Activated CD8-positive, alpha-beta T cell treated with anti-CD3 and anti-CD28 coated beads for 36 hours (primary cell): ENCODE measurements around the gene CHST15. TPM values are rescaled to one million over a fixed set of nuclear protein-coding genes. Genes with fewer than 3 reads are reported as not detected.

ENCODE experiments used
- ATAC-seq: fragments of 200-7000 bp; cut with Tn5 transposase; one replicate; pipeline ENCODE4 v1.10.0; 2021; ENCODE audit warnings: mild to moderate bottlenecking, moderate library complexity
- CTCF ChIA-PET: fragments of 350-600 bp; sonication (Branson Sonifier 250); formaldehyde crosslinking; loops from one replicate; lab custom pipeline; 2021; ENCODE audit warnings: antibody characterized with exemption; lab: Charles Lee
- POLR2A ChIA-PET: fragments of 350-600 bp; sonication (Branson Sonifier 250); formaldehyde crosslinking; loops from one replicate; lab custom pipeline; 2021; ENCODE audit warnings: antibody characterized with exemption; lab: Charles Lee
- DNase-seq: peaks from one replicate; pipeline ENCODE4 v3.0.0-alpha.2; 2020
- H3K27ac Mint-ChIP-seq: one replicate; pipeline ENCODE4 v1.8.0; 2021; ENCODE audit warnings: mild to moderate bottlenecking, mixed read lengths
- H3K27me3 Mint-ChIP-seq: one replicate; pipeline ENCODE4 v1.8.0; 2021; ENCODE audit warnings: mixed read lengths
- H3K36me3 Mint-ChIP-seq: one replicate; pipeline ENCODE4 v1.8.0; 2021; ENCODE audit warnings: low read depth, mixed read lengths
- H3K4me1 Mint-ChIP-seq: one replicate; pipeline ENCODE4 v1.8.0; 2021; ENCODE audit warnings: low read depth, mixed read lengths
- H3K4me3 Mint-ChIP-seq: one replicate; pipeline ENCODE4 v1.8.0; 2021; ENCODE audit warnings: mild to moderate bottlenecking, moderate library complexity, mixed read lengths
- H3K9me3 Mint-ChIP-seq: one replicate; pipeline ENCODE4 v1.8.0; 2021; ENCODE audit warnings: mixed read lengths
- CTCF ChIP-seq: fragments of 200-600 bp; IDR thresholded peaks from one replicate; pipeline ENCODE4 v1.8.0; 2022; ENCODE audit warnings: antibody characterized with exemption, mild to moderate bottlenecking
- intact Hi-C: fragments of 100-400 bp; cut with micrococcal nuclease; formaldehyde crosslinking; loops from one replicate; pipeline ENCODE4 v1.10.0; 2022
- total RNA-seq, 2 experiments: library from RNA; stranded (reverse); gene quantifications; one replicate each; pipeline ENCODE4 v1.2.3, GENCODE V29; 2021

Gene CHST15
- total RNA-seq, 2 experiments from 2014 or later, result 0.36 to 0.81 TPM

DNA sequence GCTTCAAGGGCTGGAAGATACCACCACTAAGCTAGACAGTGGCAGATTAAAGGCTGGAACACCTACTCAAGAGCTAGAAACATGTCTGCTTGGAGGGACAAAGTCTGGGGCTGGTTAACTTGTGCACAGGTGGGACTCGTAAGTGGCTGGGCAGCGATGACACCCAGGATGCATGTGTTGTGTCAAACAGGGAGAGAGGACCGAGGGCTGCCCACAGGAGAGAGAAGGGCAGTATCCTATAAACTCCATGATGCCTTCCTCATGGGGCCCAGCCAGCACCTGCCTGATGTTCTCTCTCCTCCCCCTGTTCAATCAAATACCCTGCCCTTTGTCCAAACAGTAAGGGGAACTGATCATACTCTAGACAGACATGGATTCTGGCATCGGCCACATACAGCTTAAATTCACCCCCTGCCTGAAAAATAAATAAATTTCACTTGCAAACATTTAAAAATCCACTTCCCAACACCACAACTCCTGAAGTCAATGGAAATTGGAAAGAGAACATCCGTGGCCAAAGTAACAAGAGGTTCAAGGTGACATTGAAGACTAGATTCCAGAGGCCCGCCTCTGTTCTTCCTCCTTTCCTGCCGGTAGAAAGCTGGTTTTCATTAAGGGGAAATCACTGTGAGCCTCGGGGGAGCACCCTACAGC is 50.6 kb downstream of the CHST15 start:
- ATAC-seq, result no peak
- intact Hi-C loops, result no loop called here
- H3K9me3 Mint-ChIP-seq, result peaks cover 6% of the 10 kb centered on the region
- H3K36me3 Mint-ChIP-seq, result no peaks in the 10 kb centered on the region
- H3K27me3 Mint-ChIP-seq, result no peaks in the 10 kb centered on the region
- H3K4me3 Mint-ChIP-seq, result no peak overlapping the region
- DNase-seq, result no peak
- TF ChIP-seq CTCF, result no peak
- POLR2A ChIA-PET, result interaction anchor here (0.7 kb wide), 1 partner anchor 31 kb away, joined by 4 read pairs; no protein-coding TSS in a partner anchor
- H3K27ac Mint-ChIP-seq, result no peak overlapping the region
- CTCF ChIA-PET, result interaction anchor here (1.0 to 1.1 kb wide), 2 partner anchors 48 to 346 kb away, joined by 3 to 6 read pairs; no protein-coding TSS in a partner anchor
- H3K4me1 Mint-ChIP-seq, result peaks cover 11% of the 10 kb centered on the region

GRCh38 chr10:124041675-124042445 is 51.5 kb downstream of the CHST15 start:
- H3K27ac Mint-ChIP-seq, result no peak overlapping the region
- no peak for TF ChIP-seq CTCF
- no peaks in the 10 kb centered on the region for H3K36me3 Mint-ChIP-seq
- H3K9me3 Mint-ChIP-seq, result peaks cover 6% of the 10 kb centered on the region
- POLR2A ChIA-PET, result interaction anchor here (0.5 kb wide), 1 partner anchor 23 kb away, joined by 3 read pairs; no protein-coding TSS in a partner anchor
- DNase-seq, result no peak
- peaks cover 11% of the 10 kb centered on the region for H3K4me1 Mint-ChIP-seq
- CTCF ChIA-PET, result interaction anchor here (1.1 kb wide), 1 partner anchor 47 kb away, joined by 4 read pairs; no protein-coding TSS in a partner anchor
- no peak overlapping the region for H3K4me3 Mint-ChIP-seq
- intact Hi-C loops, result no loop called here
- no peak for ATAC-seq
- H3K27me3 Mint-ChIP-seq, result no peaks in the 10 kb centered on the region

DNA sequence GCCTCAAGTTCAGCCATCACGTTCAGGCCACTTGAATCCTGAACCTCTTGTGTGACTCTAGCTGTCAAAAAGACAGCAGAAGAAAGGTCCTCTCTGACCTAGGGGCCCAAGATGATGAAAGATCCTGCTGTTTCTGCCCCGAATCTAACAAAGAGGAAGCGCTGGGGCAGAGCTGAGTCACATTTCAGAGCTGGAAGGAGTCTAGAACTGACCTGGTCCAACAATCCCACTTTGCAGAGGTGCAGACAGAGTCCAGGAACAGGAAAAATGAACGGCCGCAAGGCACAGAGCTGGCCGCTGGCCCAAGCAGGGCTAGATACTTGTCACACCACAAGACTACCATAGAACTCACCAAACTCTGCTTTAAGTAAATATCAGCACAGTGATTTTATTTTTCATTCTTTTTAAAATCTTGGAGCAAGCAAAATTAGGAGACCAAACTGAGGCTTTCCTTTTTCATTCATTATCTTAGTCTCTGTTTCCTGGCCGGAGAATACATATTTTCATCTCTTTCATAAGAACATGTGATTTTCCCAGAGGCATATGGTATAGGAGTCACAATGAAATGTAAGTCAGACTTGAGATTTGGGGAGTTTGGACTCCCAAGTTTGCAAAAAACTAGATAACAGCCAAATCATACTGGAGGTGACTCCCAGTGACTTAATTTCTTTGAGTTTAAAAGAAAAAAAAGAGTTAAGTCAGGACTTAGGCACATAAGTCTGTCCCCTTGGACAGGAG is 52.8 kb downstream of the CHST15 start:
- H3K36me3 Mint-ChIP-seq, result no peaks in the 10 kb centered on the region
- H3K9me3 Mint-ChIP-seq, result no peaks in the 10 kb centered on the region
- ChIA-PET POLR2A (no interaction called here), CTCF (no interaction called here)
- DNase-seq (no peak), ATAC-seq (no peak)
- H3K4me1 Mint-ChIP-seq, result peaks cover 21% of the 10 kb centered on the region
- H3K27ac Mint-ChIP-seq, result no peak overlapping the region
- H3K27me3 Mint-ChIP-seq, result no peaks in the 10 kb centered on the region
- intact Hi-C loops, result no loop called here
- H3K4me3 Mint-ChIP-seq, result no peak overlapping the region
- no peak for TF ChIP-seq CTCF

DNA sequence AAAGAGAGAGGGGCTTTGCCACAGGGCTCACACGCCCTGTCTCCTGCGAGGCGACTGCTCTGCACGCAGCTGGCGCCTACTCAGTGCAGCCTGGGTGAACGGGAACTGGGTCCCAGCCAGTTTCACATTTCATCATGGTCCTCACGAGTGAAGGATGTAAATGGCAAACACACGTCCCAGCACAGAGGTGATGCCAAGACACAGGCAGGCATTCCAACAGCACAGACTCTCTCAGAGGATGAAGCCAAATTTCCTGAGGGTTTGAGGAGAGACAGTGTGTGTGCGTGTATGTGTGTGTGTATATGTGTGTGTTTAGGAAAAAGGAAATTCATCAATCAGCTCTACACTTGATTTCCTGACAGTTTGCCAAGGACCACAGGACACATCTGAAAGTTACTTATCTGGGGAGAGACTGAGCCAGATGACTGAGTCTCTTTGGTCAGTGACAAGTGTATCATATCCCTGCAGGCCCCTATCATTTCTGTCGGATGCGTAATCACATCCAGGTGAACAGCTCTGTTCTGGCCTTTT is 53.9 kb downstream of the CHST15 start:
- H3K4me3 Mint-ChIP-seq, result no peak overlapping the region
- H3K4me1 Mint-ChIP-seq, result peaks cover 23% of the 10 kb centered on the region
- ATAC-seq (no peak), DNase-seq (no peak)
- intact Hi-C loops, result no loop called here
- TF ChIP-seq CTCF, result no peak
- no peak overlapping the region for H3K27ac Mint-ChIP-seq
- H3K27me3 Mint-ChIP-seq, result no peaks in the 10 kb centered on the region
- no peaks in the 10 kb centered on the region for H3K36me3 Mint-ChIP-seq
- ChIA-PET CTCF (no interaction called here), POLR2A (interaction anchor here (0.6 kb wide), 1 partner anchor 78 kb away, joined by 3 read pairs; no protein-coding TSS in a partner anchor)
- H3K9me3 Mint-ChIP-seq, result no peaks in the 10 kb centered on the region
